NCI-H1694 (cell line): ENCODE data around the gene GNG7.
"Not testable (repeated sequence)": the region's sequence is repeated elsewhere in the genome, so short reads cannot be mapped to it uniquely, and the experiment has no call there.

Experiments used
- DNase-seq: peaks from one replicate; lab custom pipeline; 2025; lab: John Stamatoyannopoulos, UW

Gene GNG7

DNA sequence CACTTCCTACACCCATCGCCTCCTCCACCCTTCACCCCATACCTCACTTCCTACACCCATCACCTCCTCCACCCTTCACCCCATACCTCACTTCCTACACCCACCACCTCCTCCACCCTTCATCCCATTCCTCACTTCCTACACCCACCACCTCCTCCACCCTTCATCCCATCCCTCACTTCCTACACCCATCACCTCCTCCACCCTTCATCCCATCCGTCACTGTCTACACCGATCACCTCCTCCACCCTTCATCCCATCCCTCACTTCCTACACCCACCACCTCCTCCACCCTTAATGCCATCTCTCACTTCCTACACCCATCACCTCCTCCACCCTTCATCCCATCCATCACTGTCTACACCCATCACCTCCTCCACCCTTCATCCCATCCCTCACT is 10.7 kb upstream of the GNG7 start:
- not testable (repeated sequence) for DNase-seq

- DNase-seq, result no peak
Measured at GRCh38 chr19:2711875-2712205, 9.3 kb upstream of the GNG7 start.

GRCh38 chr19:2711172-2711874 is 8.8 kb upstream of the GNG7 start:
- no peak for DNase-seq

GRCh38 chr19:2706251-2706650 is 3.8 kb upstream of the GNG7 start:
- no peak for DNase-seq

- no peak for DNase-seq
Measured at GRCh38 chr19:2703691-2704216, 1.3 kb upstream of the GNG7 start.

DNA sequence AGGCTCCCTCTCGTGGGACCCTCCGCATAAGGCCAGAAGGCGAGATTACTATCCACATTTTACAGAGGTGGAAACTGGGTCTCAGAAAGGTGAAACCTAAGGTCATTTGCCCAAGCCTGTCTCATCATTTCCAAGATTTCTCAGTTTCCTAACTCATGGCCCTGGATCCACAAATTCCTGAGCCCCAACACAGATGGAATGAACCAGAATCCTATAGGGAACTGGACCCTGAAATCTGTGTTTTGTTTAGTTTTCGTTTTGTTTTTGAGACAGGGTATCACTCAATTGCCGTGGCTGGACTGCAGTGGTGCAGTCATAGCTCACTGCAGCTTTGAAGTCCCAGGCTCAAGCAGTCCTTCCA is 563 bp upstream of the GNG7 start:
- no peak for DNase-seq

GRCh38 chr19:2701361-2702169 is 929 bp downstream of the GNG7 start:
- no peak for DNase-seq

DNA sequence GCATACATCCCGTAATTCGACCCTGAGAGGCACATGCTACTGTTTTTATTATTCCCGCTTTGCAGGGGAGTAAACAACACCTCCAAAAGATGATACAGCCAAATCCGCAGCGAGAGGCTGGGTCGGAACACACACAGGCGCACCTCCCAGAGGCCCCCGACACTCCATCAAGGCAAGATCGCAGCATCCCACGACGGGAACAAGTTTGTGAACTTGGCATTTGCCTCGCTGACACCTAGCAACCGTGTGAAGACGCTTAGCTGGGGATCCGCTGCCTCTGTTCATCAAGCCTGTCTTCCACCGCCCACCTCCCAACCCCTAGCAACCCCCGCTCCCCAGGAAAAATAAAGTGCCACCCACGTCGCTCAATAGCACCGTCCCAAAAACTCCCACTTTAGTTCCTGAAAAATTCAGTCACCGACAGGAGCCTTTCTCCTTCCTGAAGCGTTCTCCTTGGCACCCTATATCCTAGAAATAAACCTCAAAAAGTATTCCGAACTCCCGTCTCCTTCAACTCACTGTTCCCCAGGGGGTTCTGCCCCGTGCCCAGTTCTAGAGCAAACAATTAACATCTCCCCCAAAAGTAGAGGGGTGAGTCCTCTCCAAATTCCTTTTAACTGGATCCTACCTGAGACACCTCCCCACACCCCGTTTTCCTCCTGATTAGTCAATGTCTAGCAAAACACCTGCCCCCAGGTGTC is 1.7 kb downstream of the GNG7 start:
- no peak for DNase-seq

DNA sequence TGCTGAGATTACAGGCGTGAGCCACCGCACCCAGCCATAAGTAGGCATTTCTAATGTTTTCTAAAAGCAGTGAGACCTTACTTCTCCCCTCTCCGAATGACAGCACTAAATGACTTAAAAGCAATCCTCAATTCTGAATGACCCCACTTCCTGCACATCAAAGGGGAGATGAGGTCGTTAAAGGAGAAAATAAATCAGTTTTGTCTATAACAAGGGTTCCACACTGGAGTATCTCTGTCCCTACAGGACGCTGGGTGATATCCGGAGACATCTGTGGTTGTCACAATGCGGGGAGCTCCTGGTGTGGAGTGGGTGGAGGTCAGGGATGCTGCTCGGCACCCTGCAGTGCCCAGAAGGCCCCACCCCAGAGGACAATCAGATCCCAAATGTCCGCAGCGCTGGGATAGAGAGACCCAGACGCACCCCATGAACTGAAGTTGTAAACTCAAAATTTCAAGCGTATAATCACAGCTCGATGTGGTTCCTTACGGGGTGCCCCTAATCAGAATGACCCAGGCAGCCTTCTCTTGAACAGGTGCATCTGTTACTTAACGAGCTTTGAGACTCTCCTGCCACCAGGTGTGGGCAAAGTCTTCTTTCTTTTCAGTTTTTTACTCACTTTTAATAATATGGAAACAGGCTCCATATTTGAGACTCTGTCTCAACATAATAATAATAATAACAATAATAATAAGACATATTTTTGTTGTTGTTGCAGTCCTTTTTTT is 2.9 kb downstream of the GNG7 start:
- no peak for DNase-seq

DNA sequence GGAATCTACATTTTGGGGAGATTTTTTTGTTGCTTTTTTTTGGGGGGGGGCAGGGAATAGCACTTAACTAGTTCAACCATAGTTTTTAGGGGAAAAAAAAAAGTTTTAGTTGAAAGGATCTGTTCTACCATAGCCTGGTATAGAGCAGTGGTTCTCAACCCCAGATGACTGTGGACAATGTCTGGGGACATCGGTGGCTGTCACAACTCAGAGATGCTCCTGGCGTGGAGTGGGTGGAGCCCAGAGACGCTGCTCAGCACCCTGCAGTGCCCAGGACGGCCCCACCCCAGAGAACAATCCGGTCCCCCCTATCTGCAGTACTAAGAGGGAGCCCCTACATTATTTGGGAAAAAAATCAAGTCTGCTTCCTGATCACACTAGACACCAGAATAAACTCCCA is 8.3 kb downstream of the GNG7 start:
- no peak for DNase-seq

DNA sequence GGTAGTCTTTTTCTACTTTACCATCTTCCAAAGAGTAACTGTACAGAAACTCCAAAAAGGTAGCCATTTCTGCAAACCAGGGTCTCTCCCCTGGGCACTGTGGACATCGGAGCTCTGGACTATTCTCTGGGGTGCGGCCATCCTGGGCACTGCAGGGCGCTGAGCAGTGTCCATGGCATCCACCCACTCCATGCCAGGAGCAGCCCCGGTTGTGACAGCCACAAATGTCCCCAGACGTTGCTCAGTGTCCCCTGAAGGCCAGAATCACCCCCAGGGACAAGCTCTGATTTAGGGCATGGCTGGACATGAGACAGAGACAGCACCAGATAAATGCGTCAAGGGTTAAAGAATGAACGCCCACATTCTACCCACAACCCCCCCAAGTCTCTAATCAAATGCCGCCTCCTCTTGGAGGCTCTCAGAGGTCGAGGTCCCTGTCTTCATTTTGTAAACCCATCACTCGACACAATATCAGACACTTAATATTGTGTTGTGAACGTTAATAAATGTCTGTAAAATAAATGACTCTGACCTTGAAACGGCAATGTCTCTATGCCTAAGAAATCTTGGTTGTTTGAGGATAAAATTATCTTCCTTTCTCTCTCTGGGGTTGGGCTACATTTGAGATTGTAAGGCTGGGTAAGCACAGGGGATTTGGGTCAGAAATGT is 8.9 kb downstream of the GNG7 start:
- no peak for DNase-seq

GRCh38 chr19:2691951-2692350 is 10.5 kb downstream of the GNG7 start:
- DNase-seq, result no peak

GRCh38 chr19:2690856-2691255 is 11.6 kb downstream of the GNG7 start:
- no peak for DNase-seq

DNA sequence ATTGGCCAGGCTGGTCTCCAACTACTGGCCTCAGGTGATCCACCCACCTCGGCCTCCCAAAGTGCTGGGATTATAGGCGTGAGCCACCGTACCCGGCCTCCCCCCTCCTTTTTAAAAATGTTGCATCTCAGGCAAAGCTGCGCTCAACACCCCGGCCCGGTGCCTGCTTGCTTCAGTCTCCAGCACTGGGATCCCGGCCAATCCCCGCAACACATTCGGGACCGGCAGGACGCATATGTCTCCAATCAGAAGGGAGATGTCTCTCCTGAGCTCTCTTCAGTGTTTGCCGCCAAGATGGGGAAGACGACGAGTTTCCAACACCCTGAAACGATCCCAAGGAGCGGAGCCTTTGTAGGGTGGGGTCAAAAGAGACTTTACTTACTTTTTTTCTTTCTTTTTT is 16.1 kb downstream of the GNG7 start:
- DNase-seq, result no peak

DNA sequence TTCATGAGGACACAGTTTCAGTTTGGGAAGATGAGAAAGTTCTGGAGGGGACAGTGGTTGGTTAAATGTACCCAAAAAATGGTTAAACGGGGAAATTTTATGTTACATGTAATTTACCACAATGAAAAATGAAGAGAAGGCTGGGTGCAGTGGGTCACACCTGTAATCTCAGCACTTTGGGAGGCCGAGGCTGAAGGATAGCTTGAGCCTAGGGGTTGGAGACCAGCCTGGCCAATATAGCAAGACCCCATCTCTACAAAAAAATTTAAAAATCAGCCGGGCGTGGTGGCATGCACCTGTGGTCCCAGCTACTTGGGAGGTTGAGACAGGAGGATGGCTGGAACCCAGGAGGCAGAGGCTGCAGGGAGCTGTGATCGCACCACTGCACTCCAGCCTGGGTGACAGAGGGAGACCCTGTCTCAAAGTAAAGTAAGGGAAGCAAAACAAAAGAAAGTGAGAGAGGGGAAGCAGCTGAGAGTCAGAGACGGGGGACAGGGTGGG is 17.2 kb downstream of the GNG7 start:
- DNase-seq, result no peak

GRCh38 chr19:2683430-2684003 is 19.0 kb downstream of the GNG7 start:
- no peak for DNase-seq

GRCh38 chr19:2680808-2681207 is 21.7 kb downstream of the GNG7 start:
- no peak for DNase-seq

- no peak for DNase-seq
Measured at GRCh38 chr19:2679439-2679838, 23.1 kb downstream of the GNG7 start.

DNA sequence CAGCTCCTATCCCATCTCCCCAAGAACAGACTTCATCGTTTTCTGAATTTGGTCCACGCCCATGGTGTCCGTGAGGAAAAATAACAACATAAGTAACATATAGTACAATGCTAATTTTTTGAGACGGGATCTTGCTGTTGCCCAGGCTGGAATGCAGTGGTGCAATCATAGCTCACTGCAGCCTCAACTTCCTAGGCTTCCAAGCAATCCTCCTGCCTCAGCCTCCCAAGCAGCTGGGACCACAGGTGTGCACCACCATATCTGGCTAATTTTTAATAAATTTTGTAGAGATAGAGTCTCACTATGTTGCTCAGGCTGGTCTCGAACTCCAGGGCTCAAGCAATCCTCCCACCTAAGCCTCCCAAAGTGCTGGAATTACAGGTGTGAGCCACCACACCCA is 23.5 kb downstream of the GNG7 start:
- DNase-seq, result not testable (repeated sequence)

GRCh38 chr19:2678044-2678671 is 24.3 kb downstream of the GNG7 start:
- DNase-seq, result no peak

- no peak for DNase-seq
Measured at GRCh38 chr19:2676823-2677222, 25.7 kb downstream of the GNG7 start.
